ENCODE results near the gene SAMHD1. TPM values are rescaled to one million over a fixed set of nuclear protein-coding genes. Genes with fewer than 3 reads are reported as not detected.

SAMHD1 gene
- total and polyA plus RNA-seq, 2 donors (not counting 1 experiment from before 2014, with no cell fraction given): 7.9 to 12.8 TPM

- no peak overlapping the region for H3K27ac ChIP-seq (ENCODE audit: low read length in 2 of 2)
- no peaks in the 10 kb centered on the region for H3K9me3 ChIP-seq (ENCODE audit: control extremely low read depth in 1 of 3, control insufficient read depth in 2 of 3, insufficient read depth in 1 of 3, low read length in 2 of 3)
- no peak for TF ChIP-seq CTCF (IDR thresholded peaks at IDR 0.05)
- no peak for TF ChIP-seq EZH2 (IDR thresholded peaks at IDR 0.05; ENCODE audit: borderline replicate concordance, insufficient read depth, low read depth, low read length, poor library complexity, severe bottlenecking)
- ATAC-seq (ENCODE audit: low read depth): no peak
- peak overlapping the region; percentile 60 for H3K4me3 Mint-ChIP-seq
- no peak for DNase-seq
- peaks cover 53% of the 10 kb centered on the region for H3K79me2 ChIP-seq (ENCODE audit: control insufficient read depth, insufficient read depth, low read length)
- peak overlapping the region; percentile 23 for H3K27ac Mint-ChIP-seq
- peaks cover 69% of the 10 kb centered on the region for H3K4me1 Mint-ChIP-seq
- peaks cover 46 to 49% of the 10 kb centered on the region in 2 donors for H3K4me1 ChIP-seq (ENCODE audit: control insufficient read depth in 2 of 2, insufficient read depth in 2 of 2, low read length in 2 of 2)
- no peaks in the 10 kb centered on the region for H3K27me3 Mint-ChIP-seq
- H3K4me3 ChIP-seq (ENCODE audit: control extremely low read depth in 1 of 5, extremely low read depth in 1 of 5, insufficient read depth in 1 of 5, low read depth in 2 of 5, low read length in 4 of 5): peak overlapping the region in 1 of 5 experiments; percentile 39
- peak overlapping the region; percentile 82 for H3K4me2 ChIP-seq (replicated peaks; ENCODE audit: low read depth, low read length, poor library complexity, severe bottlenecking)
- H2AFZ ChIP-seq (ENCODE audit: insufficient read depth, low read depth, low read length, poor library complexity, severe bottlenecking): no peak overlapping the region
- intact Hi-C loops (cut with micrococcal nuclease): loop anchor here (5.0 to 10.0 kb wide), 2 partner anchors 249 to 397 kb away; no protein-coding TSS in a partner anchor
- POLR2A ChIA-PET: interaction anchor here (1.5 kb wide), 1 partner anchor 15 kb away, joined by 4 read pairs; no protein-coding TSS in a partner anchor
- WGBS (ENCODE audit: insufficient coverage): 97% methylated on average over 7 of the region's 7 CpGs
- H3K9me3 Mint-ChIP-seq (ENCODE audit: insufficient read depth): no peaks in the 10 kb centered on the region
- CTCF ChIA-PET: interaction anchor here (0.8 to 6.1 kb wide), 7 partner anchors 12 to 249 kb away, joined by 3 to 80 read pairs (median 33); no protein-coding TSS in a partner anchor
- no peaks in the 10 kb centered on the region for H3K27me3 ChIP-seq (replicated peaks in 1 of 4; ENCODE audit: control extremely low read depth in 1 of 4, control insufficient read depth in 3 of 4, insufficient read depth in 4 of 4, low read length in 3 of 4)
- peaks cover 0 to 10% of the 10 kb centered on the region in 2 experiments for H3K36me3 ChIP-seq (replicated peaks in 1 of 2; ENCODE audit: control extremely low read depth in 1 of 2, control insufficient read depth in 1 of 2, extremely low read depth in 1 of 2, insufficient read depth in 2 of 2, low read length in 1 of 2)
- peak overlapping the region; percentile 55 for H3K9ac ChIP-seq (ENCODE audit: low read length)
- H4K20me1 ChIP-seq (ENCODE audit: control insufficient read depth, insufficient read depth, low read length, poor library complexity, severe bottlenecking): peaks cover 23% of the 10 kb centered on the region
These were observed 90.0 kb downstream of the SAMHD1 start for GRCh38 chr20:36861625-36861874.

DNA sequence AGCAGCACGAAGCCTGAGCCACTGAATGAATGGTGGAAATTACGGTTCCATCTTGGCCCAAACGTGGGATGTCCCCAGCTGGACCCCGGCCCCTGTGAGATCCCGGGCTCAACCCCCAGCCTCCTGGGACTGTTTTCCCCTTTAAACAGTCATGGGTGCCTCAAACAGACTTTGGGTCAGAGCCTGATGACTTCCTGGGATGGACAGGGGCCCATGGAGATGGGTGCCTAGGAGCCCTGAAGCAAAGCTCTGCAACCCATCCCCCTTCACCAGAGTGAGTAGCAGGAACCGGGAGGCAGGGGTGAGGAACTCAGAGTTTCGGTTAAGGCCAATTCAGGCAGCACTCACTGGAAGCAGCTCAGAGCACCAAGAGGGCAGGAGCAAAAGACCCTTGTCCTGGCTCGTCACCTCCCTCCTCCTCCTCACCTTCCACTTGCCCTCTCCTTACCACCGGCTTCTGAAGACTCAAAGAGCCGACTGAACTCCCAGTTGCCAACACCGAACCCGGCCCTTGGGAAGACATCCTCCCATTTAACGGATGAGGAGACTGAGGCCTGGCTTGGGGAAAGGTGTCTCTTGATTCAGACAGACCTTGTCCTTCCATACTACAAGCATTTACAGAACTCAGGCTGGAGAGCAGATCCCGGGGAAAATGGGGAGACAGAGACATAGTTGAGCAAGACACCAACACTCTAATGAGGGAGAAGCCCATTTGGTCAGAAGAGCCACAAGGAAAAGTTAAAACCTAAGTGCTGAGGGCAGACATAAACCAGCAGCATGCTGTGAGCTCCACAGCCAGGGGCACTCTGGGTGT, 90.5 kb downstream of the SAMHD1 start:
- Histone ChIP-seq H3K27ac (ENCODE audit: low read length in 2 of 2) (no peak overlapping the region), H3K4me3 (ENCODE audit: control extremely low read depth in 1 of 5, extremely low read depth in 1 of 5, insufficient read depth in 1 of 5, low read depth in 2 of 5, low read length in 4 of 5) (no peak overlapping the region), H3K4me1 (ENCODE audit: control insufficient read depth in 2 of 2, insufficient read depth in 2 of 2, low read length in 2 of 2) (peaks cover 46 to 48% of the 10 kb centered on the region in 2 donors), H3K36me3 (replicated peaks in 1 of 2; ENCODE audit: control extremely low read depth in 1 of 2, control insufficient read depth in 1 of 2, extremely low read depth in 1 of 2, insufficient read depth in 2 of 2, low read length in 1 of 2) (peaks cover 0 to 10% of the 10 kb centered on the region in 2 experiments), H3K4me2 (replicated peaks; ENCODE audit: low read depth, low read length, poor library complexity, severe bottlenecking) (peak overlapping the region; percentile 82), H4K20me1 (ENCODE audit: control insufficient read depth, insufficient read depth, low read length, poor library complexity, severe bottlenecking) (peaks cover 28% of the 10 kb centered on the region), H3K9me3 (ENCODE audit: control extremely low read depth in 1 of 3, control insufficient read depth in 2 of 3, insufficient read depth in 1 of 3, low read length in 2 of 3) (no peaks in the 10 kb centered on the region), H3K9ac (ENCODE audit: low read length) (no peak overlapping the region), H3K27me3 (replicated peaks in 1 of 4; ENCODE audit: control extremely low read depth in 1 of 4, control insufficient read depth in 3 of 4, insufficient read depth in 4 of 4, low read length in 3 of 4) (no peaks in the 10 kb centered on the region), H2AFZ (ENCODE audit: insufficient read depth, low read depth, low read length, poor library complexity, severe bottlenecking) (no peak overlapping the region), H3K79me2 (ENCODE audit: control insufficient read depth, insufficient read depth, low read length) (peaks cover 58% of the 10 kb centered on the region)
- ChIA-PET CTCF (interaction anchor here (0.8 to 6.1 kb wide), 8 partner anchors 12 to 288 kb away, joined by 3 to 80 read pairs (median 19); partner anchors contain the start of gene TGIF2), POLR2A (interaction anchor here (0.7 to 1.5 kb wide), 2 partner anchors 14 to 25 kb away, joined by 4 read pairs; no protein-coding TSS in a partner anchor)
- H3K4me1 Mint-ChIP-seq: peaks cover 68% of the 10 kb centered on the region
- no peak for ATAC-seq (ENCODE audit: low read depth)
- intact Hi-C loops (cut with micrococcal nuclease): loop anchor here (5.0 to 10.0 kb wide), 2 partner anchors 249 to 396 kb away; no protein-coding TSS in a partner anchor
- H3K4me3 Mint-ChIP-seq: peak overlapping the region; percentile 60
- no peak for DNase-seq
- no peak for TF ChIP-seq EZH2 (IDR thresholded peaks at IDR 0.05; ENCODE audit: borderline replicate concordance, insufficient read depth, low read depth, low read length, poor library complexity, severe bottlenecking)
- no peak for TF ChIP-seq CTCF (IDR thresholded peaks at IDR 0.05)
- H3K9me3 Mint-ChIP-seq (ENCODE audit: insufficient read depth): no peaks in the 10 kb centered on the region
- WGBS (ENCODE audit: insufficient coverage): 90% methylated on average over 11 of the region's 14 CpGs
- no peaks in the 10 kb centered on the region for H3K27me3 Mint-ChIP-seq
- peak overlapping the region; percentile 60 for H3K27ac Mint-ChIP-seq
